GM19438 (cell line): ENCODE results near the gene ELAC1.
"Not testable (repeated sequence)": the region's sequence is repeated elsewhere in the genome, so short reads cannot be mapped to it uniquely, and the experiment has no call there.

ENCODE experiments used
- ATAC-seq: cut with Tn5 transposase; IDR thresholded peaks from one replicate; pipeline ENCODE4 v1.9.1; 2021; ENCODE audit warnings: low read depth; ENCODE audit not compliant: unreplicated experiment

Gene ELAC1

DNA sequence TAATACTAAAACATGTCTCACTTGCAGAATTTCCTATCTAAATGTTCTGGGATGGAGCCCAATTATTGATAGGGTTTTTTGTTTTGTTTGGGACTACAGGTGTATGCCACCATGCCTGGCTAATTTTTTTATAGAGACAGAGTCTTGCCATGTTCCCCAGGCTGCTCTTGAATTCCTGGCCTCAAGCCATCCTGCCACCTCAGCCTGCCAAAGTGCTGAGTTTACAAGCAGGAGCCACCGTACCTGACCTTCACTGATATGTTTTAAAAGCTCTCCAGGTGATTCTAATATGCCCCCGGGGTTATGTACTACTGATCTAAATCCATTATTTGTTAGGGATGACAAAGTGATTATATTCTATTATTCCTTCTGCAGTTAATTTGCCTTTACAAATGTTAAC, 2.2 kb downstream of the ELAC1 start:
- no peak for ATAC-seq

DNA sequence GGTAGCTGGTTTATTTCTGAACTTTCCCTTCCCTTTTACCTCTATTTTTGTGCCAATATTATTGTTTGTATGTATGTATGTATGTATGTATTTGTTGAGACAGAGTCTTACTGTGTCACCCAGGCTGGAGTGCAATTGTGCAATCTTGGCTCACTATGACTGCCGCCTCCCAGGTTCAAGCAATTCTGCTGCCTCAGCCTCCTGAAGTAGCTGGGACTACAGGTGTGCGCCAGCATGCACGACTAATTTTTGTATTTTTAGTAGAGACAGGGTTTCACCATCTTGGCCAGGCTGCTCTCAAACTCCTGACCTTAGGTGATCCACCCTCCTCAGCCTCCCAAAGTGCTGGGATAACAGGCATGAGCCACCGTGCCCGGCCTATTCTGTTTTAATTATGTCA, 4.6 kb downstream of the ELAC1 start:
- ATAC-seq, result not testable (repeated sequence)

DNA sequence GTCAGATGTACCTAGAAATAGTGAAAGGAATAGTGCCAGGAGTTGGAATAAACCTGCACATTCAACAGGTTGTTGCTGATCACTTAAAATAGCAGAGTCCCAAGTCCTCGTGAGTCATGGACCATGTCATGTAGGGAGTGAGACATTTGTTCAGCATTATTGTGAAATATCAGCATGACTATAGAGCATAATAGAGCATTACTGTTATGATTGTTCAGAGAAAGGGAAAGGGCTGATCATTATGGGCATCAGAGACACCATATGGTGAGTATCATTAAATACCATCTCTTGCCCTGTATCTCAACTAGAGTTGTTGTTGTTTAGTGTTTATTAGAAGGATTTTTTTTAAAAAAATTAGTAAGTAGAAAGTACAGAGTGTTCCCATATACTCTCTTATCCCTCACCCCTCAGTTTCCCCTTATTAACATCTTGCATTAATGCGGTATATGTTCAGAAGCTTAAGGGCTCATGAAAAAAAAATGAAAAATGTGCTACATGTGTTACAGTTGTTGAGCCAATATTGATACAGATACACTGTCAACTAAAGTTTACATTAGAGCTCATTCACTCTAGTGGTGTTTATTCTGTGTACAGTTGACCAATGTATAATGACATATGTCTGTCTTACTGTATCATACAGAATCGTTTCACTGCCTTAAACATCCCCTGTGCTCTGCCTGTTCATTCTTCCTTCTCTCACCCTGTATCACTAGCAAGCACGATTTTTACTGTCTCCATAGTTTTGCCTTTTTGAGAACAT, 5.7 kb downstream of the ELAC1 start:
- ATAC-seq, result no peak

DNA sequence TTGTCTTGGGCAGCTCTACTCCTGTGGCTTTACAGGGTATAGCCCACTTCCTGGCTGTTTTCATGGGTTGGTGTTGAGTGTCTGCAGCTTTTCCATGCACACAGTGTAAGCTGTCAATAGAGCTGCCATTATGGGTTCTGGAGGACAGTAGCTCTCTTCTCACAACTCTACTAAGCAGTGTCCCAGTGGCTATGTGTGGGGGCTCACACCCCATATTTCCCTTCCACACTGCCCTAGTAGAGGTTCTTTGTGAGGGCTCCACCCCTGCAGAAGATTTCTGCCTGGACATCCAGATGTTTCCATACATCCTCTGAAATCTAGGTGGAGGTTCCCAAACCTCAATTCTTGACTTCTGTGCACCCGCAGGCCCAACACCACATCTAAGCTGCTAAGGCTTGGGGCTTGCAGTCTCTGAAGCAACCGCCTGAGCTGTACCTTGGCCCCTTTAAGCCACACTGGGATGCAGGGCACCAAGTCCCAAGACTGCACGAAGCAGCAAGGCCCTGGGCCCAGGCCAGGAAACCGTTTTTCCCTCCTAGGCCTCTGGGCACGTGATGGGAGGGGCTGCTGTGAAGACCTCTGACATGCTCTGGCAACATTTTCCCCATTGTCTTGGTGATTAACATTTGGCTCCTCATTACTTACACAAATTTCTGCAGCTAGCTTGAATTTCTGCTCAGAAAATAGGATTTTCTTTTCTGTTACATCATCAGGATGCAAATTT, 9.4 kb downstream of the ELAC1 start:
- no peak for ATAC-seq

DNA sequence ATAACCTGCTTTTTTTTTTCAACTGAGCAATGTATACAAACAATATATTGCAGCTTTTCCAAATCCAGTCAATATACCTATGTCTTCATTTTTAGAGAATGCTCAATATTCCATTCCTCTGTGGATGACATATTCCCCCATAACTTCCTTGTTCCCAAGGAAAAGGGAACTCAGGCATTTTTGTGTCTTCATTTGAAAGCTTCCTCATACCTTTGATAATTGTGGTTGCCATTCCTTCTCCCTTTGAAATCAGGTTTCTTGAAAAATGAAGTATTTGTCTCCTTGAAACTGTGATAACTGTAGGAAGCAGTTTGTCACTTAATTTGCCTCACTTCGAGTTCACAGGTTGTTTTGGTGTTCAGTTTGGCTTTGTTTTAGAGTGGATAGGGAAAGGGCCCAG, 13.5 kb downstream of the ELAC1 start:
- no peak for ATAC-seq

DNA sequence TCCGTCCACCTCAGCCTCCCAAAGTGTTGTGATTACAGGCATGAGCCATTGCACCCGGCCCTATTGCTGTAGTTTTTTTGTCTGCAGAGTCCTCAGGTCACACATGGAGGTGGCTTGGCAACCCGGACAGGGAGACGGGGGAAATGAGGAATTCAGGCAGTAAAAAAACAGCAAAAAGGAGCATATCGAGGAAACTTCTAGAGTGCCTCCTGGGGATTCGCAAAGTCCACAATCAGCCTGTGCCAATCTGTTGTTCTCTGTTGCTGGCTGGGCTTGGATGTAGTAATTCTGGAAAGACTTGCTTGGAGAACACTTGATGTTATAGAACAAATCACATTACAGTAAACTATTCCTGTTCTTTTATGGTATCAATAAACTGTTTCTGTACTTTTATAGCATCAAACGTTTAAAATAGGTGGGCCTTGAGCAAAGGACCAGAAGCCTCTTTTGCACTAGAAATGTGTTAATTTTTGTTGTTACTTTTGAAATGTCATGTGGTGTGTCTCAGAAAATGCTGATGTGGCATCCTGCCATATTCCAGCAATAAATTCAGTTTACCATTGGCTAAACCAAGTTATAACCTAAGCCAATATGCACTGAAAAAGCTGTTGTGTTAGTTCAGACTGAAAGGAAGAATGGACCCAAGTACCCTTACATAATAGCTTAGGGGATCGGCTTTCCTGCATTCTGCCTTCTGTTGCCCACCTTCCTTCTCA, 14.4 kb downstream of the ELAC1 start:
- ATAC-seq, result no peak

DNA sequence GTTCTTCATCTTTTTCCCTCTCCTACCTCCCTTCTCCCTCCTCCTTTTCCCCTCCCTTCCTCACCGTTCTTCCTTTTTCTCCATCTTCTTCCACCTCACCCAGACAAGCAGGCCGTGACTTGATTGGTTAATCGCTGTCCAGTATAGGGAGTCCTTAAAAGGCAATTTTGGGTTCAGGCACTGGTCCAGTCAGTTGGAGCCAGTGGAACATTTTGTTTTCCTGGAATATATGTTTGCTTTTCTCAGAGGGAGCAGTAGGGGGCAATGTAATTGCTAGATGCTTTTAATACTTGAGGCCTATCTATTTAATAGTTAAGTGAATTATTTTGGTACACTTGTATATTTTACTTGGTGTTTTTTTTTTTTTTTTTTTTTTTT, 15.0 kb downstream of the ELAC1 start:
- no peak for ATAC-seq

DNA sequence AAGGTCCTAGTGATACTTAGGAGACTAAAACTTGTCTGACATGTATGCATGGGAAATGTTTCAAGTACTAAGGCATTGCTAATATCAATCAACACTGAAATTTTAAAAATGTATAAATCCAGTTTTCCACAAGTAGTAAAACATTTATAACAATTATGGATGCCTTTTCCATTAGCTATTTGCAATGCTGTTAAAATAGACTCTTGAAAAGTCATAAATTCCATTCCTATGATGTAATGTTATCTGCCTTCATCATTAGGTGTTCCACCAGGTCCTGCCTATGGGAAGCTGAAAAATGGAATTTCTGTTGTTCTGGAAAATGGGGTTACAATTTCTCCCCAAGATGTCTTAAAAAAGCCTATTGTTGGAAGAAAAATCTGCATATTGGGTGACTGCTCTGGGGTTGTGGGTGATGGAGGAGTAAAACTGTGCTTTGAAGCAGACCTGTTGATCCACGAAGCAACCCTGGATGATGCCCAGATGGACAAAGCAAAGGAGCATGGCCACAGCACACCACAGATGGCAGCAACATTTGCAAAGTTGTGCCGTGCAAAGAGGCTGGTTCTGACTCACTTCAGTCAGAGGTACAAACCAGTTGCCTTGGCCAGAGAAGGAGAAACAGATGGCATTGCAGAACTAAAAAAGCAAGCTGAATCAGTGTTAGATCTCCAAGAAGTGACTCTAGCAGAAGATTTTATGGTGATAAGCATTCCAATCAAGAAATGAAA, 18.7 kb downstream of the ELAC1 start:
- no peak for ATAC-seq

DNA sequence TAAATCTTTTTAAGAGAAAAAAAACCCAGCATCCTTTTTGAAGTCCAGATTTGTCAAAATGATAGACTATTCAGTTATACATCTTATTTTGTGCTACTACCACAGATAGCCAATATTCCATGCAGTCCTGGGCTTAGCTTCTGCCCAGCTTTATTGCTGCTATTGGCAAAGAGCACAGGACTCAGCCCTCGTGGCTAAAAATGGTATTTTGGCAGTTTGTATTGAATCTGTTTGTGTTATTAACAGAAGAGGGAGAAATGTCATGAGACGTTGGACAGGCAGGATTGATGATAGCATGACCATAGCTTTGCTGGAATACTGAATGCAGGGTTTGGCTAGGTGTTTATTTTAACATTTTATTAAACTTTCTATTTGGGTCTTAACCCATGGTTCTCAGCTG, 19.4 kb downstream of the ELAC1 start:
- no peak for ATAC-seq

DNA sequence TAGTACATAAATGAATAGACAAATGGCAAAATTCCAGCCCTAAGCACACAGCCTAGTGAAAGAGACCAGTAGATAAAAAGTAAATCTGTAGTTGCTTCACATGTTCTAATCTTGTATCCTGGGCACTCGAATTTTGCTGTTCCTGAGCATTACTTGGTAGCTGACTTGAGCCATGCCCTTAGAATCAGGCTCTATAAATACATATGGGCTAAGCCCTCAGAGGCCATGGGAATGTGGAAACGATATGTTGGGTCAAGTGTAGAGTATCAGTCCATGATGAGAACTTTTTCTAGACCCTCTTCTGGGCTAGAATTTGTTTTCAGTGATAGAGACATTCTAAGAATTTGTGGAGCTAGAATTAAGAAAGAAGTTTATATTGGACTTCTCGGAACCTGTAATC, 21.9 kb downstream of the ELAC1 start:
- no peak for ATAC-seq

DNA sequence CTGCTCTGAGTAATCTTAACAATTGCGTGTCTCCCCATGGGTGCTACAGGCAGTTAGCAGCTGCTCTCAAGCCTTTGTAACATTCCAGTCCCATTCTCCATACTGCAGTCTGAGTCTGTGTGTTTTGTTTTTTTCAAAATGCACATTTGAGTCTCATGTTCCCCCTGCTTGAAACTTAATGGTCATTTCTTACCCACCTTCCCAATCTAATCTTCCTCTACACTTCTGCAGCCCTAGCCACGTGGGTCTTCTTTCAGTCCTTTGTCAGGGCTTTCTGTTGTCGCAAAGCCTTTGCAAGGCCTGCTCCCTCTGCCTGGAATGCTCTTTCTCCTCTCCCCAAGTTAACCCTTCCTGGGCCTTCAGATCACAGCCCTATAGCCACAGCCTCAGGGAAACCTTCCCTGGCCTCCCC, 24.5 kb downstream of the ELAC1 start:
- no peak for ATAC-seq

DNA sequence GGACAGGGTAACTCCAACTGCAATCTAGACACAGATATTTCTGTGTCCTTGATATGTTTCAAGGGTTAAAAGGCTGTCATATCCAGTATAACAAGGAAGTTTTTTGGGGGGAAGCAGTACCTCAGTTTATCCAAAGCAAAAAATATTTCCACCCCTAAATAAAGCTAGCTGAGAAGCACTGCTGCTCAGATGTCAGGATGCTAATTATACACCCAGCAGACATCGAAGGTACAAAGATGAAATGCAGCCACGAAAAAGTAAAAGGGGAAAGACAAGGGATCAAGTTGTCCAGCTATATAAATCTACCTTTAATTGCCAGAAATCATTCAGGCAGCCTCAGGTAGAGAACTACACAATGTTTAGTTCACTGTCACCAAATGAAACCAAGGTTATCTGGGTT, 26.2 kb downstream of the ELAC1 start:
- ATAC-seq, result no peak

DNA sequence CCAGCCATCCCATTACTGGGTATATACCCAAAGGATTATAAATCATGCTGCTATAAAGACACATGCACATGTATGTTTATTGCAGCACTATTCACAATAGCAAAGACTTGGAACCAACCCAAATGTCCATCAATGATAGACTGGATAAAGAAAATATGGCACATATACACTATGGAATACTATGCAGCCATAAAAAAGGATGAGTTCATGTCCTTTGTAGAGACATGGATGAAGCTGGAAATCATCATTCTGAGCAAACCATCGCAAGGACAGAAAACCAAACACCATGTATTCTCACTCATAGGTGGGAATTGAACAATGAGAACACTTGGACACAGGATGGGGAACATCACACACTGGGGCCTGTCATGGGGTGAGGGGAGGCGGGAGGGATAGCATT, 35.3 kb downstream of the ELAC1 start:
- not testable (repeated sequence) for ATAC-seq

DNA sequence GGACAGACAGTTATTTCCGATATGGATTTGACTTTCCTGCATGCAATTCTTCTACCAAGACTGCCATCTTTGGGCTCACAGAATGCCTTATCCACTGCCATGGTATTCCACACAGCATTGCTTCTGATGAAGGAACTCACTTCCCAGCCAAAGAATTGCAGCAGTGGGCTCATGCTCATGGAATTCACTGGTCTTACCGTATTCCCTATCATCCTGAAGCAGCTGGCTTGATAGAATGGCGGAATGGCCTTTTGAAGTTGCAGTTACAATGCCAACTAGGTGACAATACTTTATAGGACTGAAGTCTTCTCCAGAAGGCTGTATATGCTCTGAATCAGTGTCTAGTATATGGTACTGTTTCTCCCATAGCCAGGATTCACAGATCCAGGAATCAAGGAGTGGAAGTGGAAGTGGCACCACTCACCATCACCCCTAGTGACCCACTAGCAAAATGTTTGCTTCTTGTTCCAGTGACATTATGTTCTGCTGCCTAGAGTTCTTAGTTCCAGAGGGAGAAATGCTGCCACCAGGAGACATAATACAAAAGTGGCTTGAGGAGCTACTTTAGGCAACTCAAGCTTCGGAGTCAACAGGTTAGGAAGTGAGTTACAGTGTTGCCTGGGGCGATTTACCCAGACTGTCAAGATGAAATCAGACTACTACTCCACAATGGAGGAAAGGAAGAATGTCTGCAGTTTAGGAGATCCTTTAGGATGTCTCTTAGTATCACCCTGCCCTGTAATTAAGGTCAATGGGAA, 38.4 kb downstream of the ELAC1 start:
- no peak for ATAC-seq

DNA sequence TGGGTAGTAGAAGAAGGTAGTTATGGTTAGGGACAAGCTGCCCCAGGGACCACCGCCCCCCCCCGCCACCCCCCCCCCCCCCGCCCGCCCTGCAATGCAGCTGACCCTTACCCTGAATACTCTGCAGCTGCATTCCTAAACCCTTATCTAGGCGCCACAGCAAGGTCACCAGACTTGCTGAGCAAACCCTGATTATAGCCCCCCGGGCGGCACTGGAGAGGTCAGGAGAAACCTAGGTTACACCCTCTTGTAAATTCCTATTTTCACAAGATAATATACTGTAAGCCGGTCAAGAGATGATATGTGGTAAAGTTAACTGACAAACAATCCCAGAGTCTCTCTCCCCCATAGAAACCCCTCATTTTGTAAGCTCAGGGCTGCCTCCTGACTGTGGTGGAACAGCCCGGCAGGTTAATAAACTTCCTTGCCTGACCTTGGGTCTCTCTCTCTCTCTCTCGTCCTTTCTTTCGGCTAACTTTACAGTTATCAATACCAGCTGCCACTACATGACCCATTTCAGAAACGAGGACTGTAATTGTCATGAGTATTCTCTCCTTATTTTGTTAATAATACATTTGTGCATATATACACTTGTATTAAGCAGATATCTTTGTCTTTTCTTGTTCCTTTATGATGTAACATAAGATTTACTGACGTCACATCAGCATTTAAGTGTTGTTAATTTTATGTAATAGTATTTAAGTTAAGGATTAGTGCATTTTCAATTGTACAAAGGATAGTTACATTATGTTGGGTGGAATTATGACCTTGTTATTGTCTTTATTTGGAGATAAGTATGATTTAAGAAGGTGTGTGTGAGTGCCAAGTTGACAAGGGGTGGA, 39.3 kb downstream of the ELAC1 start:
- ATAC-seq, result no peak

DNA sequence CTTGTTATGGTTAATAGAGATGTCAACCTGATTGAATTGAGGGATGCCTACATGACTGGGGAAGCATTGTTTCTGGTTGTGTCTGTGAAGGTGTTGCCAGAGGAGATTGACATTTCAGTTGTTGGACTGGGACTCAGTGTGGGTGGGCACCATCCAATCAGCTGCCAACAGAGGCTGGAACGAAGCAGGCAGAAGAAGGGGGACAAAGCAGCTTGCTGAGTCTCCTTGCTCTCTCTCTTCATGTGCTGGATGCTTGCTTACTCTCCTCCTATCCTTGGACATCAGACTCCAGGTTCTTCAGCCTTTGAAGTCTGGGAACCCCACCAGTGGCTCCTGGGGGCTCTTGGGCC, 39.9 kb downstream of the ELAC1 start:
- no peak for ATAC-seq

DNA sequence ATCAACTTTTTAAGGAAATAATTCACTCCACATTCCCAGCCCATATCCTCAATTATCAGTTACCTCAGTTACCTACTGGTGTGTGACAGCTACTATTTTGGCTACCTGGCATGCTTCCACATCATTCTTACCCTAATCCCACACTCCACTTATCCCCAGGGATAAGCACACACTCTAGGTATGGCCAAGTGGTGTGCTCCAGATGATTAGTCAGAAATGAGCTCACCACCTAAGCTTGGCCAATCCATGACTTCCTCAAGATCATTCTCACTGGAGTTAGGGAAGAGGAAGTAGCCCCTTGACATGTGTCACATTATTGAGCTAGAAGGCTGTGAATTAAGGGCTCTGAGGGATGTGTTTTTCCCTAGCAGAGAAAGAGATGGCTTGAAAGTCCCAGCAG, 41.2 kb downstream of the ELAC1 start:
- ATAC-seq, result no peak

DNA sequence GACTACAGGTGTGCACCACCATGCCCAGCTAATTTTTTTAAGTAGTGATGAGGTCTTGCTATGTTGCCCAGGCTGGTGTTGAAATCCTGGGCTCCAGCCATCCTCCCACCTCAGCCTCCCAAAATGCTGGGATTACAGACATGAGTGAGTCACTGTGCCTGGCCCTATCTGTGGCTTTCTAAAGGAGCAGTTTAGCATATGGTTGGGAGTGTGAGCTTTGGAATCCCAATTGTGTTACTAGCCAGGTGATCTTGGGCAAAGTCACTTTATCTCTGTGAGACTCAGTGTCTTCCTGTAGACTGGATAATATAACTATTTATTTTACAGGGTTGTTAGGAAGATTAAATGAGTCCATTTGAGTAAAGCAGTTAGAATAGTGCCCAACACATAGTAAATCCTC, 42.4 kb downstream of the ELAC1 start:
- ATAC-seq, result no peak

DNA sequence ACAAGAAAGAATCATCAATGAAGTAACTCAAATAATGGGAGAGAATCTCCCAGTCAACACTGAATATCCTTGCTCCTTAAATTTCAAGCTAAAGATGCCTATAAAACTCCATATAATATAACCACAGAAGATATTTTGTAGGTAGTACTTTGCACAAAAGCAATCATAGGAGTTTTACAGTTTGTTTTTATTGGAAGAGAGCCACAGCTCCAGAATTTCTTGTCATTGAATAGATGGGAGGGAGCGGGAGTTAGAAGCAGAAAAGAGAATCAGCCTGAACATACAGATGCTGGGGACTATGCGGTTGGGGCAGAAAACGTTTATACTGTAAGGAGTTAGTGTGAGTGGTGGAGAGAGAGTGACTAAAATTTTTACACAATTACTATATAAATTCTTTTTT, 43.9 kb downstream of the ELAC1 start:
- ATAC-seq, result no peak

DNA sequence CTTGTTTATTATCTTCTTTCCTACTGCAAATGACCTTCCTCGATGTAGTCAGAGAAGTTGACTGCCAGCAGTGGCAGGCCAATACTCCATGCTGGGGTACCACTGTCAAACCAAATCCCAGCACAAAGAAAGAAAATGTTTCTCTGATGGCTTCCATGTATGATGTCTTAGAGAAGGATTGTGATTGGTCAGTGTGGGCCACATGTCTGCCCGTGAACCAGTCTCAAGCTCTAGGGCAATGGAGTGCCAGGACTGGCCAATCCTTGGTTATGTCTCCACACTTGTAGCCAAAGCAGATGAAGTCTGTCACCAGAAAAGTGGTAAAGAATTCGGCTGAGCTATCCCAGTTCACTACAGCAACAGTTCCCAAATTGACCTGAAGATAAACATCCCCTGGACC, 44.6 kb downstream of the ELAC1 start:
- ATAC-seq, result no peak
